NCI-H2081 treated with DMSO at 0.1 percent for 48 hours (cell line): ENCODE measurements around the gene RPRD1B.

ENCODE experiments used
- DNase-seq: peaks from one replicate; lab custom pipeline; 2025; lab: John Stamatoyannopoulos, UW

Gene RPRD1B

DNA sequence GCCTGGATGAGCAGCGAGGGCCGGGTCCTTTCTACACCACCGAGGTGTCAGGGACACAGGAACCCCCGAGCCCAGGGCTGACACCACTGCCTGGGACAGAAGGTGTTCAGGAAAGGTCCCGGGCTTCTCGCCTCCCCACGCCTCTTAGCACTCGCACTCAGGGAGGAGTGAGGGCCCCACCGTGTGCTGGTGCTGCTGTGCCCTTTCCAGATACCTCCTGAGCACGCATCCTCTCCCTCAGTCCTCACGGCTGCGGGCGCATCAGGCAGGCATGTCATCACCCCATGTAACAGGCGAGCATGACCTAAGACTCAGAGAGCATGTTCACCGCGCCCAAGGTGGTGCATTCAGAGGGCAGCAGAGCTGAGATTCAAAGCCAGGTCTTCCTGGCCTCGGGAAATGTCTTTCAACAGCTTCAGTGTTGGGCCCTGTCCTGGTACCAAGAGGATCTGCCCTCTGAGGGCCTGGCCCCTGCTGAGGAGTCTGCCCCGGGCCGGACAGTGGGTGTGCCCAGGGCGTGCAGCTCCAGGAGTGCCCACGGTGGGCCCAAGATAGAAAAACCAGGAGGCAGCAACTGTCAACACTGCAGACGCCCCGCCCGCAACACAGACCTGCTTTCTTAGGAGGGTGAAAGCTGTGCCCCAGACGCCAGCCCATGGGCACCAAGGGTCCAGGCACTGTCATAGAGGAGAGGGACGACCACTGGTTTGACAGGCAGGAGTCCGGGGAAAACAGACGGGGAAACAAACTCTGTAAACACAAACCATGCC, 102.3 kb downstream of the RPRD1B start:
- DNase-seq, result no peak

- DNase-seq, result no peak
These were observed 103.1 kb downstream of the RPRD1B start for GRCh38 chr20:38136421-38137245.

DNA sequence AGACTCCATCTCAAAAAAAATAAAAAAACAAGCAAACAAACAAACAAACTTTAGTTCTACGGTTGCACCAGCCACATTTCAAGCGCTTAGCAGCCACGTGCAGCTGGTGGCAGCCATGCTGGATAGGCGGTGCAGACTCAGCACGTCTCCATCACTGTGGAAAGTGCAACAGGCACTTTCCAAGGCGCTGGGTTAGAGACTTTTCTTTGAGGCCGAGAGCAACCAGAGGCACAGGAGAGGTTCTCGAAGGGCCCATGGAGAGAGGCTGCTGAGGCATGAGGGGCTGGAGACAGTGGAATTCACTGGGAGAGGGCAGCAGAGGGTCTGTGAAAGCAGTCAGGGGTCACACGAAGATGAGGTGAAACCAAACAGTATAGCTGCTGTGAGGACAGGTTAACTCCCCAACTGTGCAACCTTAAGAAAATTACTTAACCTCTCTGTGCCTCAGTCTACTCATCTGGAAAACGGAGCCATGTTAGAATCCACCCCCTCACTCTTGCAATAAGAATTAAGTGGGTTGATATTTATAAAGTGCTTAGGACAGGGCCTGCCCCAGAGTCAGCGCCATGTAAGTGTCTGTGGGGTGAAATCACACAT, 104.0 kb downstream of the RPRD1B start:
- DNase-seq, result no peak

DNA sequence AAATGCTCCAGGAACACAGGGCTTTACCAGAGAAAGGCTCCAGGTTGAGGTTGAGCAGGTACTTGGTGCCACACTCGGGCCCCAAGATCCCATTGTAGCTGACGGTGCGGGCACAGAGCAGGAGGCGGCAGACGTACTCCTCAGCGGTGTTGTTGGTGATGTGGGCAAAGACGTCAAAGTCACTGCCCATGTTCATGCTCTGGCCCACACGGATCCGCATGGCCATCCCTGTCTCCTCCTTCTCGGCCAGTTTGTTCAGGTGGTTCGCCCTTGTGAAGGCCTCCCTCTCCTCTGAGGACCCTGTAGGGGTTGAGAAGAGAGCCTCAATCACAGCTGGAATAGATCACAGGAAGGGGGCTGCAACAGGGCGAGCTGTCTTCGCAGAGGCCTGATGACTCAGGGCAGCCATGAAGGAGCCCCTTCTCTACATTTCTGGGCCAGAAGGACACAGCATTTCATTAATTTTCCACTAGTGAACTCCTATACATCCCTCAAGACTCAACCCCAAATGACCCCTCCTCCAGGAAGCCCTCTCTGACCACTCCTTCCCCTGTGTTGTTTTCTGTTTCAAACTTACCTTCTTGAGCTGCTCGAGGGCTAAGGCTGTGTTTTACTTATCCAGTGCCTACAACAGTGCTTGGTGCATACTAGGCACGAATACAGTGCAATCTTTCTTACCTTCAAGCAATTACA, 104.7 kb downstream of the RPRD1B start:
- DNase-seq, result no peak

- no peak for DNase-seq
These were observed 105.8 kb downstream of the RPRD1B start for GRCh38 chr20:38139156-38139912.

- peak; percentile 8 for DNase-seq
These were observed 106.6 kb downstream of the RPRD1B start for GRCh38 chr20:38139977-38140753.

DNA sequence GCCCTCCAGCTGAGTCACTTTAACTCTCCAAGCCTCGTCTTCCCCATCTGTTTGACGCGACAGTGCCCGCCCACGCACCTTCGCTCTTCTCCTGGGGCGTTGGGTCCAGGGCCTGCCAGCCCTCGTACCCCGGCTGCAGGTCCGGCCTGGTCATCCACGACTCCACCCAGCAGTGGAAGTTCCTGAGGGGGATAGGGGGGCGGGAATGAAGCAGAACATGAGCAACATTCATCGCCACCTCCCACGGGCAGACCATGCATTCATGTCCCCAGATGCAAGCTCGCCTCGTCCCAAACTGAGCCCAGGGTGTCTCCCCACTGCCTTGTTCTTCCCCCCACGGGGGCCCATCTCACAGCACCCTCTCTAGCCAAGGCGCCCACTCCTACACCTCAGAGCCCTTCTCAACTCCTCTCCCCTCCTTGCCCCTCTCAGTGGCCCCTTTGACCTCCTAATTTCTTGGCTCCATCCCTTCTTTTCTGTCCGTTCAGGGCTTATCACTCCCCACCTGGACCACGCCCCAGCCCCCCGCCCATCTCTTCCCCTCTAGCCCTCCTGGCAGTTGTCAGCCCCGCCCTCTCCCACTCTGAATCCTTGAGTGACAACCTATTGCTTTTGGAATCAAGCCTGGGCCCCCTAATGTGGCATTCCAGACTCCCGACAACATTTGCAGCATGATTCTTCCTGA, 107.8 kb downstream of the RPRD1B start:
- no peak for DNase-seq
